ENCODE results near the gene LMNB1. TPM values are rescaled to one million over a fixed set of nuclear protein-coding genes. Genes with fewer than 3 reads are reported as not detected.

The LMNB1 gene
- total RNA-seq, 2 donors from 2014 or later = 185 to 205 TPM

DNA sequence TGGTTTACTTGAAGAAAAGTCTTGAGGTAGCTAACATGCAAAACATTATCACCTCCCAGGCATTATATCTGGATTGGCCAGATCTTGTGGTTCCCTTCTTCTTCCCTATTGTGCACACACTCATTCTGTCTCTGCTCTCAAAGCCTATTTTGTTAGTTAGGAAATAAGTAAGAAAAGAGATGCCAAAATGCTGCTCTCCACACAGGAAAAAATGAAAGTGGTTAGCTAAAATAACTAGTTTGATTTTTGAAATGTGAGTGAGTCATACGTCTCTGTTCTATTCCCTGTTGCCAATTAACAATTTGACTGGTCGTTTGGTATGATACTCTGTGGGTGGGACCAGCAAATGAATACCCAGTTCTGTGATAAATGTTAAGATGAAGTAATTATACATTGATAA is 28.1 kb downstream of the LMNB1 start:
- TF ChIP-seq, protein P1, sequence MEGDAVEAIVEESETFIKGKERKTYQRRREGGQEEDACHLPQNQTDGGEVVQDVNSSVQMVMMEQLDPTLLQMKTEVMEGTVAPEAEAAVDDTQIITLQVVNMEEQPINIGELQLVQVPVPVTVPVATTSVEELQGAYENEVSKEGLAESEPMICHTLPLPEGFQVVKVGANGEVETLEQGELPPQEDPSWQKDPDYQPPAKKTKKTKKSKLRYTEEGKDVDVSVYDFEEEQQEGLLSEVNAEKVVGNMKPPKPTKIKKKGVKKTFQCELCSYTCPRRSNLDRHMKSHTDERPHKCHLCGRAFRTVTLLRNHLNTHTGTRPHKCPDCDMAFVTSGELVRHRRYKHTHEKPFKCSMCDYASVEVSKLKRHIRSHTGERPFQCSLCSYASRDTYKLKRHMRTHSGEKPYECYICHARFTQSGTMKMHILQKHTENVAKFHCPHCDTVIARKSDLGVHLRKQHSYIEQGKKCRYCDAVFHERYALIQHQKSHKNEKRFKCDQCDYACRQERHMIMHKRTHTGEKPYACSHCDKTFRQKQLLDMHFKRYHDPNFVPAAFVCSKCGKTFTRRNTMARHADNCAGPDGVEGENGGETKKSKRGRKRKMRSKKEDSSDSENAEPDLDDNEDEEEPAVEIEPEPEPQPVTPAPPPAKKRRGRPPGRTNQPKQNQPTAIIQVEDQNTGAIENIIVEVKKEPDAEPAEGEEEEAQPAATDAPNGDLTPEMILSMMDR (conservative IDR thresholded peaks at IDR 0.05) = no peak
- no peaks in the 10 kb centered on the region for H3K27me3 ChIP-seq (ENCODE audit: control insufficient read depth, insufficient read depth, low read length, poor library complexity, severe bottlenecking)
- no peak for DNase-seq
- Mint-ChIP-seq H3K4me1 (peaks cover 3% of the 10 kb centered on the region), H3K4me3 (no peak overlapping the region), H3K9me3 (no peaks in the 10 kb centered on the region), H3K27ac (no peak overlapping the region), H3K27me3 (ENCODE audit: insufficient read depth) (no peaks in the 10 kb centered on the region), H3K36me3 (ENCODE audit: low read depth) (peaks cover 43% of the 10 kb centered on the region)
- 75 to 100% methylated on average over 1 to 2 of the region's 2 CpGs for WGBS, 2 experiments (ENCODE audit: insufficient coverage in 1 of 2, insufficient read length in 1 of 2)
- no peaks in the 10 kb centered on the region for H3K4me1 ChIP-seq (ENCODE audit: control insufficient read depth, insufficient read depth, low read length)
- H3K4me3 ChIP-seq (ENCODE audit: low read length) = no peak overlapping the region
- H3K9ac ChIP-seq (ENCODE audit: extremely low read depth, low read length, poor library complexity, severe bottlenecking) = no peak overlapping the region
- no peak overlapping the region for H3K27ac ChIP-seq (ENCODE audit: low read depth, low read length)
- H3K36me3 ChIP-seq (ENCODE audit: control insufficient read depth, insufficient read depth, low read length) = peaks cover 64% of the 10 kb centered on the region
- peaks cover 6% of the 10 kb centered on the region for H3K9me3 ChIP-seq (ENCODE audit: control insufficient read depth, low read length)

DNA sequence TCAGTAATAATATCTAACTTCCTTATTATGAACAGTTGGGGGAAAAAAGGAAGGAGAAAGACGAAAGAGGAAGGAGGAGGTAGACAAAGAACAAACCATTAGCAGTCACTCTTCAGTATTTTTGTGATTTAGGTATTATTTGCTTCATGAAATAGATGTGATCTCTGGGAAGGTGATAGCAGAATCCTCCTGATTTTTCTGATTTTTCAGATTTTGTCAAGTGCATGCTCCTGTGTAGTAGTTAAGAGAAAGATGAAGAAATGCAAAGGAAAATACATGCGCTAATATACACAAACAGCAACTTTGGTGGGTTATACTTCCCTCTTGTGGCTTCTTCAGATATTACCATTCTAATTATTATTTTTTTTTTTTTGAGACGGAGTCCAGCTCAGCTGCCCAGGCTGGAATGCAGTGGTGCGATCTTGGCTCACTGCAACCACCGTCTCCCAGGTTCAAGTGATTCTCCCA is 31.6 kb downstream of the LMNB1 start:
- Histone ChIP-seq H3K27me3 (ENCODE audit: control insufficient read depth, insufficient read depth, low read length, poor library complexity, severe bottlenecking) (no peaks in the 10 kb centered on the region), H3K36me3 (ENCODE audit: control insufficient read depth, insufficient read depth, low read length) (peaks cover 91% of the 10 kb centered on the region), H3K4me3 (ENCODE audit: low read length) (no peak overlapping the region), H3K4me1 (ENCODE audit: control insufficient read depth, insufficient read depth, low read length) (no peaks in the 10 kb centered on the region), H3K27ac (ENCODE audit: low read depth, low read length) (no peak overlapping the region), H3K9me3 (ENCODE audit: control insufficient read depth, low read length) (peaks cover 6% of the 10 kb centered on the region), H3K9ac (ENCODE audit: extremely low read depth, low read length, poor library complexity, severe bottlenecking) (no peak overlapping the region)
- TF ChIP-seq, protein P1 (conservative IDR thresholded peaks at IDR 0.05) = peak; percentile 74
- no peaks in the 10 kb centered on the region for H3K4me1 Mint-ChIP-seq
- peaks cover 73% of the 10 kb centered on the region for H3K36me3 Mint-ChIP-seq (ENCODE audit: low read depth)
- peak overlapping the region; percentile 3 for H3K27ac Mint-ChIP-seq
- no peaks in the 10 kb centered on the region for H3K9me3 Mint-ChIP-seq
- WGBS, 2 experiments (ENCODE audit: insufficient coverage in 1 of 2, insufficient read length in 1 of 2) = 96 to 100% methylated on average over 3 to 5 of the region's 5 CpGs
- H3K4me3 Mint-ChIP-seq = no peak overlapping the region
- H3K27me3 Mint-ChIP-seq (ENCODE audit: insufficient read depth) = no peaks in the 10 kb centered on the region
- DNase-seq = no peak

DNA sequence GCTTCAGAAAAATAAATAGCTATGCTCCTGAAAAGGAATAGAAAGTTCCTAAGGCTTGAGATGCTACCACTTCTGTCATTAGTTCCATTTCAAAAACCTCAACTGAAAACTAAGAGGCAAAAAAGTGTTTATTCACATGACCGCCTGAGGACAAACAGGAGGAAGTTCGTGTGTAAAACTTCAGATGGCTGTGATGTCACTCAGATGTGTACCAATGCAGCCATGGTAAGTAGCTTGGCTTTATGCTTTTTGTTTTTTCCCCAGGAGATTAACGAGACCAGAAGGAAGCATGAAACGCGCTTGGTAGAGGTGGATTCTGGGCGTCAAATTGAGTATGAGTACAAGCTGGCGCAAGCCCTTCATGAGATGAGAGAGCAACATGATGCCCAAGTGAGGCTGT is 33.0 kb downstream of the LMNB1 start:
- H3K4me3 Mint-ChIP-seq = no peak overlapping the region
- TF ChIP-seq, protein P1 (conservative IDR thresholded peaks at IDR 0.05) = no peak
- Histone ChIP-seq H3K27ac (ENCODE audit: low read depth, low read length) (no peak overlapping the region), H3K9ac (ENCODE audit: extremely low read depth, low read length, poor library complexity, severe bottlenecking) (no peak overlapping the region), H3K4me3 (ENCODE audit: low read length) (no peak overlapping the region), H3K27me3 (ENCODE audit: control insufficient read depth, insufficient read depth, low read length, poor library complexity, severe bottlenecking) (no peaks in the 10 kb centered on the region), H3K36me3 (ENCODE audit: control insufficient read depth, insufficient read depth, low read length) (peaks cover 95% of the 10 kb centered on the region), H3K9me3 (ENCODE audit: control insufficient read depth, low read length) (peaks cover 6% of the 10 kb centered on the region), H3K4me1 (ENCODE audit: control insufficient read depth, insufficient read depth, low read length) (no peaks in the 10 kb centered on the region)
- H3K9me3 Mint-ChIP-seq = no peaks in the 10 kb centered on the region
- 97 to 98% methylated on average over 5 to 7 of the region's 7 CpGs for WGBS, 2 experiments (ENCODE audit: insufficient coverage in 1 of 2, insufficient read length in 1 of 2)
- H3K36me3 Mint-ChIP-seq (ENCODE audit: low read depth) = peaks cover 82% of the 10 kb centered on the region
- no peaks in the 10 kb centered on the region for H3K27me3 Mint-ChIP-seq (ENCODE audit: insufficient read depth)
- H3K27ac Mint-ChIP-seq = no peak overlapping the region
- peaks cover 5% of the 10 kb centered on the region for H3K4me1 Mint-ChIP-seq
- DNase-seq = no peak
